Brain microvascular endothelial cell (primary cell): Measurements from ENCODE around the gene RETNLB.

ENCODE experiments used
- DNase-seq: peaks from one replicate; pipeline ENCODE4 v3.0.0-alpha.2; 2020
- H3K27ac ChIP-seq: fragments of 250-450 bp; sonication (Bioruptor Pico); 2 replicates; pipeline ENCODE4 v1.5.1; 2020; ENCODE audit warnings: mild to moderate bottlenecking, moderate library complexity
- H3K27me3 ChIP-seq: fragments of 250-450 bp; sonication (Bioruptor Pico); replicated peaks from 2 replicates; pipeline ENCODE4 v1.5.1; 2020; ENCODE audit warnings: mild to moderate bottlenecking
- H3K36me3 ChIP-seq: fragments of 250-450 bp; sonication (Bioruptor Pico); replicated peaks from 2 replicates; pipeline ENCODE4 v1.5.1; 2020; ENCODE audit warnings: mild to moderate bottlenecking
- H3K4me3 ChIP-seq: 2 replicates; pipeline ENCODE4 v1.5.1; 2011; ENCODE audit warnings: low read depth, mild to moderate bottlenecking, control low read depth, low read length, moderate library complexity
- CTCF ChIP-seq: IDR thresholded peaks from 2 replicates; pipeline ENCODE4 v1.5.1; 2011; ENCODE audit warnings: low read depth, mild to moderate bottlenecking, moderate library complexity, low read length, control low read depth, inconsistent platforms; ENCODE audit errors: missing control alignments
- in situ Hi-C: cut with HindIII; loops from 2 replicates; pipeline ENCODE4 v1.10.0; 2017; ENCODE audit warnings: low sequenced_read_pairs, low pct_ligation_motif_present

The RETNLB gene

GRCh38 chr3:108757404-108757982, at the start of gene RETNLB:
TSS of gene RETNLB (minus strand) at chr3:108757410. CDS start at chr3:108757185, 225 bp downstream.
- no peaks in the 10 kb centered on the region for H3K27me3 ChIP-seq
- H3K4me3 ChIP-seq, result no peak within 1 kb of the TSS
- no peak within 1 kb of the TSS for H3K27ac ChIP-seq
- in situ Hi-C loops, result no loop called here
- no peaks in the 10 kb centered on the region for H3K36me3 ChIP-seq
- DNase-seq, result no peak
- TF ChIP-seq CTCF, result no peak

- no peak for TF ChIP-seq CTCF
- no peak overlapping the region for H3K4me3 ChIP-seq
- H3K36me3 ChIP-seq, result no peaks in the 10 kb centered on the region
- H3K27me3 ChIP-seq, result no peaks in the 10 kb centered on the region
- H3K27ac ChIP-seq, result no peak overlapping the region
- DNase-seq, result no peak
- in situ Hi-C loops, result no loop called here
Observed at GRCh38 chr3:108806316-108806715, 49.1 kb upstream of the RETNLB start.

- Histone ChIP-seq H3K27me3 (no peaks in the 10 kb centered on the region), H3K4me3 (no peak overlapping the region), H3K36me3 (no peaks in the 10 kb centered on the region), H3K27ac (no peak overlapping the region)
- TF ChIP-seq CTCF, result no peak
- no peak for DNase-seq
- in situ Hi-C loops, result no loop called here
Observed at GRCh38 chr3:108804966-108805365, 47.8 kb upstream of the RETNLB start.

- TF ChIP-seq CTCF, result no peak
- in situ Hi-C loops, result no loop called here
- no peaks in the 10 kb centered on the region for H3K27me3 ChIP-seq
- H3K36me3 ChIP-seq, result no peaks in the 10 kb centered on the region
- no peak overlapping the region for H3K27ac ChIP-seq
- H3K4me3 ChIP-seq, result no peak overlapping the region
- no peak for DNase-seq
Observed at GRCh38 chr3:108804437-108804836, 47.2 kb upstream of the RETNLB start.

GRCh38 chr3:108791473-108791872, 34.3 kb upstream of the RETNLB start:
- H3K27me3 ChIP-seq, result no peaks in the 10 kb centered on the region
- in situ Hi-C loops, result no loop called here

More at GRCh38 chr3:108791473-108791872, 34.3 kb upstream of the RETNLB start:
- H3K36me3 ChIP-seq, result no peaks in the 10 kb centered on the region
- no peak for TF ChIP-seq CTCF
- no peak for DNase-seq
- no peak overlapping the region for H3K4me3 ChIP-seq
- H3K27ac ChIP-seq, result no peak overlapping the region
